Activated CD4-positive, CD25-positive, alpha-beta regulatory T cell treated with anti-CD3 and anti-CD28 coated beads, Interleukin-2, amount 50 U/mL, for 16 hours (primary cell): ENCODE results near the gene CKAP4.

Experiments used
- DNase-seq: peaks from one replicate; pipeline ENCODE4 v3.0.0-alpha.2; 2020; ENCODE audit warnings: low read depth, low spot score

Gene CKAP4

DNA sequence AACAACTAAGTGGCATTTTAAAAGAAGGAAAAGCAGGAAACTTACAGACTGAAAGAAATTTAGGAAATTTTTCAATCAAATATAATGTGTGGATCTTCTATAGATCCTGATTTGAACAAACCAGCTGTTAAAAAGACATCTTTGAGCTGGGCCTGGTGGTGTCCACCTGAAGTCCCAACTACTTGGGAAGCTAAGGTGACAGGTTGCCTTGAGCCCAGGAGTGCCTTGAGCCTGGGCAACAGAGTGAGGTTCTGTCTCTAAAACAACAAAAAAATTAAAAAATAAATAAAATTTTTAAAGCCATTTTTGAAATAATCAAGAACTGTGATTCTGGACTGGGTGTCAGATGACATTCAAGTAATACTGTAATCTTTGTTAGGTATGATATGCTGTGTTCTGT lies 7.0 kb downstream of the CKAP4 start:
- DNase-seq: no peak

DNA sequence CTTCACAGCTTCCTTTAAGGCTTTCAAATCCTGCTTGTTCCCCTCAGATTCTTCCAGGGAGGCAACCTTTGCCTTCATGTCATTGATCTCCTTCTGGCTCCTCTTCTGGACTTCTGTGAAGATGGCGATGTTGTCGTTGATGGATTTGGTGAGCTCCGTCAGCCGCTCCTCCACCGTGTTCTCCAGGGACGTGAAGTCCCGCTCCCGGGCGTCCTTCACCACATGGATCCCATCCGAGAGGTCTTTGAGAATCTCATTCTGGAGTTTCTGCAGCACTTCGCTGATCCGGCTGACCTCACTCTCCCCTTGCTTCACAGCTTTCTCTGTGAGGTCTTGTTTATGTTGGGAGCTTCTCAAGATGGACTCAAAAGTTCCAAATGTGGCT lies 7.9 kb downstream of the CKAP4 start:
- DNase-seq: no peak

DNA sequence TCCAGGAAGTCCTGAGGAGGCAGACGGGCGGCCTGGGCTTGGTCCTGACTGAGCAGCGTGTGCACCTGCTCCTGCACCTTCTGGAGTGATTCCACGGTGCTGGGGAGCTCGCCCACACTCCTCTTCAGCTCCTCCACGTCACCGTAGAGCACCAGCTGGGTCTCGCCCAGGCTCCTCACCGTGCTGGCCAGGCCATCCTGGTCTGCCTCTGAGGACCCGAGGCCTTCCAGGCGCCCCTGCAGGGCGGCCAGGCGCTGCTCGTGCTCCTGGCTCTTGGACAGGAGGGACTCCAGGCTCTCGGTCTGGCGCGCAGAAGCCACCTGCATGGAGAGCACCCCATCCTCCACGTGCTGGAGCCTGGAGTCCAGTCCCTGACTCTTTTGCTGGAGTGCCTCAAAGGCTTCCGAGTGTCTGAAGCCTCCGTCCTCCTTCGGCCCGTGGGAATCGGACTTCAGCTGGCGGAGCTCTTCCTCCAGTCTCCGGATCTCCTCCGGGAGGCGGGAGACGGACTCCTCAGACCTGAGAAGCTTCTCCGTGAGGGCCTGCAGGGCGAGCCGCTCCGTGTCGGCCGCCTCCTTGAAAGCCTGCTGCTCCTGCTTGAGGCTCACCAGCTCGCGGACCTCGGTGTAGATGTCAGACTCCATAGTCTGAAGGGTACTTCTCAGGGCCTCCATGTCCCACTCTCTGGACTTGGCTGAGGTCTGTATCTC lies 8.4 kb downstream of the CKAP4 start:
- no peak for DNase-seq

DNA sequence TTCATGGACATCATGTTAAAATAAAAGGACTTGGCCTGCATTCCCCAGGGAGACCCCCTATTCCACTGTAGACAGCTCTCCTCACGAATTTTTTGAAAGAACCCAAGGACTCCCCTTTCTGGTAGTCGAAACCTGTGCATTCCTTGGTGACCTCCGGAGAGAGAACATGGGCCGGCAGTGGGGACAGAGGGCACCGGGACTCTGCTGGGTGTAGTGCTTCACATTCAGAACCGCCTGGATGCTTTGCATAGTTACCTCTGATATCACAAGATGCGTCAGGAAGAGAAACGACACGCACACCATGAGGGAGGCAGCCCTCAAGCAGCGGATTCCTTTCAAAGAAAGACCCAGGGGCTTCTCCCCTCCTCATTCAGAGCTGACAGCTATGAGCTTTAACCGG lies 9.7 kb downstream of the CKAP4 start:
- no peak for DNase-seq

DNA sequence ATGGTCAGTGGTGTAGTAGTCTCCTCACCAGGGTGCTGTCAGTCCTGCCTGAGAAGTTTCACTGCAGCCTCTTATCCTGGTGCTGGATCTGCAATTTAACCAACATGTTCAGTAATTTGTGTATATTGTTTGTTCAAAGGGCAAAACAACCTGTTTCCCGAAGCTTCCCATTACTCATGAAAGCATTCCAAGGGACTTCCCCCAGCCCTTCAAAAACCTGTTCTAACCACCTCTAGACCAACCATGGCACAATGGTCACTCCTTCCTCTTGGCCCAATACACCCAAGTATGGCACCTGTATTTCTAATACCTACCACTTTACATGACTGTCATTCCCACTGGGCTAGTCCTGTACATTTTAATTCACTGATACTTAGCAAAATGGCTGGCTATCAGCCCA lies 12.1 kb downstream of the CKAP4 start:
- DNase-seq: no peak

DNA sequence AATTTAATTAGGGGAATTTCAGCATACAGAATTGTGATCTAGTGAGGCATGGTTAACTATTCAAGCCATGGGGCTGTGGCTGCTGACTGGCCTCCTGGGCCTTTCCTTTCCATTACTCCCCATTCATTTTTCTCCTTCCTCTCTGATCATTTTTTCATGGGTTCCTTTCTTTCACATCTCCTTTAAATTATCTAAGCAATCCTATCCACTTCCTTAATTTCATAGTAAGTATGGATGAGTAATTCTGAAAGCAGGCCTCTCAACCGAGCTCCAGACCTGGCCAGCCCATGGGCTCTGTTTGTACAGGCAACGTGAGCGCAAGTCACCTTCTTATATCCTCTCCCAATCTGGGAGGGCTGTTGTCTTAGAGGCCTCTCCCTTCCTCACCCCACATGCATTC lies 13.4 kb downstream of the CKAP4 start:
- no peak for DNase-seq

DNA sequence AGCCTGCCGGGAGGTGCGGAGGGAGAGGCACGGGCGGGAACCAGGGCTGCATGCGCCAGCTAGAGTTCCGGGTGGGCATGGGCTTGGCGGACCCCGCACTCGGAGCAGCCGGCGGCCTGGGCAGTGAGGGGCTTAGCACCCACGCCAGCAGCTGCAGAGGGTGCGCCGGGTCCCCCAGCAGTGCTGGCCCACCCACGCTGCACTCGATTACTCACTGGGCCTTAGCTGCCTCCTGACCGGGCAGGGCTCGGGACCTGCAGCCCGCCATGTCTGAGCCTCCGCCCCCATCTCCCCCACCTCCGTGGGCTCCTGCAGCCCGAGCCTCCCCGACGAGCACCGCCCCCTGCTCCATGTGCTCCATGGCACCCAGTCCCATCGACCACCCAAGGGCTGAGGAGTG lies 14.8 kb downstream of the CKAP4 start:
- no peak for DNase-seq

DNA sequence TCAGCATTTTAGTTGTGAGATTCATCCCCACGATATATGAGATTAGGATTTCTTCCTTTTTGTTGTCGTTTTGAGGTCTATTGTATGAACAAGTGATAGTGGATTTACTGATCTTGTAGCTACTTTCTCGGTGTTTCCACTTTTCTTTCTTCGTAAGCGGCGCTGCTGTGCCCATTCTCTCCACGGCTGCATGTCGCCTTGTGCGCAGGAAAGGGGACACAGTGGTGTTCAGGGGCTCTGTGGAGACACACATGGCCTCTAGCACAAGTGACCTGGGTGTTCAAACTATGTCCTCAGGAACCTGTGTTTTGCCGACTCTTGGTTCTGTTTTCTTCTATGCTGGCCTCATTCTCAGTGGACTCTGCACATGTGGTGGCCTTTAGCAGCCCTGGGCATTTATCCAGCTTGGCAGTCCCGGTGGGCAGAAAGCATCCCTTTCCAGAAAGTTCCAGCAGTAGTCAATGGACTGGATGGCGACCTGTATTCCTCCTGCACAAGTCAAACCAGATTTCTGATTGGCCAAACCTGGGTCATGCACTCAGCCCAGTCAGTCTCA lies 18.7 kb downstream of the CKAP4 start:
- no peak for DNase-seq

DNA sequence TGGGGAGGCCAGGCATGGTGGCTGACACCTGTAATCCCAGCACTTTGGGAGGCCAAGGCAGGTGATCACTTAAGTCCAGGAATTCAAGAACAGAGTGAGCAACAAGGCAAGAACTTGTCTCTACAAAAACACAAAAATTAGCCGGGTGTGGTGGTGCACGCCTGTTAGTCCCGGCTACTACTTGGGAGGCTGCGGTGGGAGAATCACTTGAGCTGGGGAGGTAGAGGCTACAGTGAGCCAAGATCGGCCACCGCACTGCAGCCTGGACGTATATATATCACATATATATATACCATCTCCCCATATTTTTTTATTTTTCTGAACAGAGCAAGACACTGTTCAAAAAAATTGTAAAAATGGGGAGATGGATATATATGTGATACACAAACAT lies 19.5 kb downstream of the CKAP4 start:
- no peak for DNase-seq

DNA sequence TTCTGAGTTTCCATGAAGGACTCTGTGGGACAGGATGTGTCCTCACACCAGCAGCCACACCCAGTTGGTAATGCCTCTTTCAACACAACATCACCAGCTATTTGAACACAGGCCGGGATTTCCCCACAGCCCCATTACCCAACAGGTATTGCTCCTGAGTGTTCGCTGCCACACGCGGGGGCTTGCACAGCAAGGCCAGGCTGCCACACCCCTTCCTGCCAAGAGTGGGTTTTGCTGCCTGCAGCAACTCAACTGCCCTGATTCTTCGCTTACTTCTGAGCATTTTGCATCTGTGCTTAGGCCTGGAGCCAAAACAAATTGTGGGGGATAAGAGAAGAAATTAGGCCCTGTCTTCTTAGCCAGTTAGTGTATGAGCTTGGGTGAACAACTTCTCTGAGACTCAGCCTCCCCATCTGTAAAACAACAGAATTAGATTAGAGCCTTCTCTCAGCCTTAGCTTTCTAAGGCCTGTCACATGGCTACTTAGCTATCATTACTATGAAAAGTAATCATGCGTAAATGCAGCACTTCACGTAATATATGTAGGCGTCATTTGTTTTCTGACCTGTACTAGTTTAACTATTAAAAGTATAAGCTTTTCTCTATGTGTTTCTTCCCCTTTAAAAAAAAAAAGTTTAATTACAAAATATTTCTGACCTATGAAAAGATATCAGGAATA lies 20.0 kb downstream of the CKAP4 start:
- DNase-seq: no peak

DNA sequence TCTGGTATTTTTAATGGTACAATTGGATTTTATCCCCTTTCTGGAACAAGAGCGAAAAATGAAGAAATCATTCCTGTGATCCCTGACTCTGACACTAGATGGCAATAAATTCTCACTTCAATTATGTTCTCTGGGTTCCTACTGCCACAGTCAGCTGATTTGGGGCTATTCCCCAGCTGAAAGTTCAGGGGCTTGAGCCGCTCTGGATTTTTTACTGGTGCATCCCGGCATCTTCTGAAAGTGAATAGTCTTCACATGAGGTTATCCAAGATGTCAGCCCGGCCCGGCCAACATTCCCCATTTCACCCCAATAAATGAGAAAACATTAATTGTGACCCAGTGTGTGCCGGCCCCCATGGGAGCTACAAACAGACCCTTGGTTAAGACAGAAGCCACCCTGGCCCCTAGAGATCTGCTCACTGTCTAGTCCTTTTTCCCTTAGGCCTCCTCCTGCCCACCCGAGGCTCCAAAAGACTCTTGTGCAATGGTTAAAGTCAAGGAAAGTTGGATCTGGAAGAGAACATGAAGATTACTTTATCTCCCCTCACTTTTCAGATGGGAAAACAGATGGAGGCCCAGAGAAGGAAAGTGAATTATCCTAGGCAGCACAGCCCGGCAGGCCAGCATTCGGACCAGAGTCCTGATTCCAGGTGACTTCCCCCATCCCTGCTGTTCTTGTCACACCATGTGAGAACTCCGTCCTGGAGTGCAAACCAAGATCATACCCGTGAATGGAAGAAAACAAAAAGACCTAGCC lies 20.8 kb downstream of the CKAP4 start:
- no peak for DNase-seq

DNA sequence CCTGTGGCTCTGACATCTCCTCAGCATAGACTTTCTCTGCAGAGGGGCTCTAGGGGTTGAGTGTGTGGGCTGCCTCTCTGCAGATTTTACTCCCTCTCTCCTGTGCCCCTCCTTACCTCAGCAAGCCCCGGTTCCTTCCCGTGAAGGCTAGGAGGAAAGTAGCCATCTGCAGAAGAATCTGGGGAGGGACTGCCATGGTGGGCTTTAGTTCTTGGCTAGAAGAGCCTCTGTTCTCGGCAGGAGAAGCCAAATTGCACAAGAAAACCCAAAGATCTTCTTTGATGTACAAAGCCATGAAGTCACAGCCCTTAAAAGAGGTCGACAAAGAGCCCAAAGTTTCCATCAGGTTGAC lies 23.5 kb downstream of the CKAP4 start:
- DNase-seq: no peak

DNA sequence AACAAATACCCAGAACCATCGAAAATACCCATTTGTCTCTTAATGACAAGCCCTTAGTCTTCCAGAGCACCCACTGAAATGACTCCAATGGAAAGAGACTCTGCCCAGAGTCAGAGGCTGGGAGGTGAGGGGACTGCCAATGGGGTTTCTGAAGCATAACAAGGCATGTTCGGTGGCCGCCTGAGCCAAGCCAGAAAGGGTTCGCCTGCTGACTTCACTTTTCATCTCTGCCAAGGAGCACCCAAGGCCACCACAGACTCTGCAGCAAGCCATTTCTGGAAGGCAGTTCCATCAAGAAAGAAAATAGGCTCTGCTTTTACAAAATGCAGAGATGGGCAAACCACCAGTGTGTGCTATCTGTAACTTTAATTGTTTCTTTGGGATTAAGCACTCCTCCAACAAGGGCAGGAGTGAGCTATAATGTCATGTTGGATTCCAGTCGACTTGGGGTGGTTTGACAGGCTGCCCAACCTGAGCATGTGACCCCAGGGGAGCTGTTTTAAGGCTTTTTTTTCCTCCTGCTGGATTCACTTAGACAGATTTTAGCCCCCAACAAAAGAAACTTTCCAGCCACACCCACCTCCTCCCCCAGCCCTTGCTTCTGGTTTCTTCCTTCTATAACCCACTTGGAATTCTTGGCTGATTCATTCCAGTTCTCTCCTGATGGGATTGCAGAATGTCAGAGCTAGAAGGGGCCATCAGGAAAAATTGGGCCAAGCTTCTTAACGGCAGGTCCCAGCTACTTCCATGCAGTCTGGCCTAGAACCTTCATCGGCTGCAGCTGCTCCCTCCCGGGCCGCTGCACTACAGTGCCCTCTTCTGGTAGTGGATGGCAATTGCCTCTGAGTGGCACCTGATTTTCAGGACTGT lies 24.1 kb downstream of the CKAP4 start:
- peak; percentile 48 for DNase-seq

DNA sequence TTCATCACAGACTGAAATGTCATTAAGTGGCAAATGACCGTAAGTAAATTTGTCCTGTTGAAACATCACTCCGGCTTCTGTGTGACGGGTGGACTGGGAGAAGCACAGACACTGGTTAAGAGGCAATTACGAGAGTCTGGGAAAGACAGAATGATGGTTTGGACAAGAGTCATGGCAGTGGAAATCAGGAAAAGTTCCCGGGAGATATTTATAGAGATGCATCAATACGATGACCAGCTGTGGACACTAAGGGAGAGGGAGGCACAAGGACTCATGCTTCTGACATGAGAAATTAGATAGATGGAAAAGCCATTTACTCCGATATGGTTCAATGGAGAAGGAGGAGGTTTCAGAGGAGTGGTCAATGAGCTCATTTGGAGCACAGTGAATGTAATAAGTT lies 27.3 kb downstream of the CKAP4 start:
- DNase-seq: no peak

DNA sequence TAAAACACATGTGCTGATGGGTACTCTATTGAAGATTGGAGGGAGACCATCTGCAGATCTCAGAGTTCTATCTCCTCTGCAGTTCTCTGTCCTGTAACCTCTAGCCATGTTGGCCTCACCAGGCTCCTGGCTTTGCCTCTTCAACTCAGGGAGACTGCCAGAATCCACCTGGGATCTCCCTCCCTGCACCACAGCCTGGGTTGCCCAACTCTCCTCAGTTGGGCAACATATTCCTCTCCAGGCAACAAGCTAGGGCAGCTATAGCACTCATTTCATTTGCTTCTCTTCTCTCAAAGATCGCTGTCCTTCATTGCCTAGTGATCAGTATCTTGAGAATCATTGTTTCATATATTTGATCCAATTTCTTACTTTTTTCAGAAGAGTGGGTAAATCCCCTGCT lies 28.8 kb downstream of the CKAP4 start:
- no peak for DNase-seq

DNA sequence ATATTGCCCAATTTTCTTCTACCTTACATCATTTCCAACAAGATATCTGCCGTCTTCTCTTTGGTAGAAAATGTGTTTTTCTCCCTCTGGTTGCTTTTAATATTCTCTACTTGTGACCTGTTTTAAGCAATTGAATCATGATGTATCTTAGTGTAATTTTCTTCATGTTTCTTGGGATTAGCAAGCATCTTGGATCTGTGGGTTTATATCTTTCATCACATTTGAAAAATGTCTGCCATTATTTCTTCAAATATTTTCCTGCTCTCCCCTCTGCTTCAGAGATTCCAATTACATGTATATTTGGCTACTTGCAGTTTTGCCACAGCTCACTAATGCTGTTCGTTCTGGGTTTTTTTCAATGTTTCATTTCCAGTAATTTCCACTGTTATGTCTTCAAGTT lies 30.1 kb downstream of the CKAP4 start:
- no peak for DNase-seq

DNA sequence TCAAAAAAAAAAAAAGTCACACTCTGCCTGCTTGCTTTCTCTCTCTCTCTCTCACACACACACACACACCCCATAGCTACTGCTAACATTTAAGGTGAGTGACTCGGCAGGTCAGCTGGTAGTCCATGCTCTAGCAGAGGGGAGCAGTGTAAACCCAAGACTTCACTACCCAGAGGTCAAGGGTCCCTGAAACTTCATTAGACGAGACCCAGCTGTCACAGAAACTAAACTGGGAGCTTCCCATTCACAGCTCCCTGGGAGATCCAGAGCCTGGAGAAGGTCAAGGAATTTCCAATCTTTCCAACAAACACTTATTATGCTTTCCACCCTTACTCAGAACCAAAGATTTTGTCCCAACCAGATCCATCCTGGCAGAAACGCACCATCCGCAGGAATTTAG lies 33.2 kb downstream of the CKAP4 start:
- no peak for DNase-seq

DNA sequence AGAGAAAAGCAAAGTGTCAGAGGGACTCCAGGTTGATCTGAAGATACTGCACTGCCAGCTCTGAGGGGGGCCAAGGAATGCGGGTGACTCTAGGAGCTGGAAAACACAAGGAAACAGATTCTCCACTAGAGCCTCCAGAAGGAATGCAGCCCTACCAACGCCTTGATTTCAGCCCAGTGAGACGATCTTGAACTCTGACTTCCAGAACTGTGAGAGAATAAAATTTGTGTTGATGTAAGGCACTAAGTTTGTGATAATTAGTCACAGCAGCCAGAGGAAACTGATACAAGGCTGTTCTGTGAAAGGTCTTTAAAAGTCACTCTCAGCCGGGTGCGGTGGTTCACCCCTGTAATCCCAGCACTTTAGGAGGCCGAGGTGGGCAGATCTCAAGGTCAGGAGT lies 34.2 kb downstream of the CKAP4 start:
- no peak for DNase-seq

DNA sequence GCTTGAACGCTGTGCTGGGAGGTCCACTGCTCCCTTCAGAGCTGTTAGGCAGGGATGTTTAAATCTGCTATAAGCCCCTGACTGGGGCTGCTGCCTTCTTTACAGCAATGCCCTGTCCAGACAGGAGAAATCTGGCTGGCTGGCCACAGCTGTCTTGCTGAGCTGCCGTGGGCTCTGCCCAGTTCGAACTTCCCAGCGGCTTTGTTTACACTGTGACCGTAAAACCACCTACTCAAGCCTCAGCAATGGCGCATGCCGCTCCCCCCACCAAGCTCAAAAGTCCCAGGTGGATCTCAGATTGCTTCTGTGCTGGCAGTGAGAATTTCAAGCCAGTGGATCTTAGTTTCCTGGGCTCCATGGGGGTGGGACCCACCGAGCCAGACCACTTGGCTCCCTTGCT lies 35.8 kb downstream of the CKAP4 start:
- no peak for DNase-seq

DNA sequence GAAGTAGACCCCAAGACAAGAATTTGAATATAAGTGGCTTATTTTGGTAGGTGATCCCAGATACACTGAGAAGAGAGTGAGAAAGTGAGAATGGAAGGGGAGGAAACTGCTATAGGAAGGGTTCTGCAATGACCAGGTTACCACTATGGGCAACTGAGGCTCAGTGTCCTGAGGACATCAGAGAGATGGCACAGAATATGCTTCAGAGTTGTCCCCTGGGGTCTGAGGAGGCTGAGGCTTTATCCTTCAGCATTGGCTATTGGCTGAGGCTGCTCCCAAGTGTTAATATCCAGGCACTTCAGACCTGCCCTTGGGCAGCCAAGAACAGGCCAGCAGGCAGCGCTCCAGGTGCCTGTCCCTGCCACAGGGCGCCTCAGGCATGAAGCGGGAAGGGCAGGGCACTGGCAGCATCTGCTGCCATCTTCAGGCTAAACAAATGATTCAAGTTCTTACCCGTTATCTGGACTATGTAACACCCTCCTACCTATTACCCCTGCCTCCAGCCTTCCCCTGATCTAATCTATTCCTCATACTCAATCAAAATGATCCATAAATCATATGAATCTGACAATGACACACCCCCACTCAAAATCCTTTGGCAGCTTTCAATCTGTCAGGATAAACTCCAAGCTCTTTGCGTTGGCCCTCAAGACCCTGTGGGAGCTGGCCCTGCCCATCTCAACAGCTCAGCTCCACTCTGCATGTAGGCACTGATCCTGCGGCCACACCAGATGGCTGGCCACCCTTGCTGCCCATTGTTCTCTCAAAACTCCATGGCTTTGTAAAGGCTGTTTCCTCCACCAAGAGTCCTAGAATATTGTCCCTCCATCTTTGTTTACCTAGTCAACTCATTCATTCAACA lies 42.4 kb downstream of the CKAP4 start:
- no peak for DNase-seq

DNA sequence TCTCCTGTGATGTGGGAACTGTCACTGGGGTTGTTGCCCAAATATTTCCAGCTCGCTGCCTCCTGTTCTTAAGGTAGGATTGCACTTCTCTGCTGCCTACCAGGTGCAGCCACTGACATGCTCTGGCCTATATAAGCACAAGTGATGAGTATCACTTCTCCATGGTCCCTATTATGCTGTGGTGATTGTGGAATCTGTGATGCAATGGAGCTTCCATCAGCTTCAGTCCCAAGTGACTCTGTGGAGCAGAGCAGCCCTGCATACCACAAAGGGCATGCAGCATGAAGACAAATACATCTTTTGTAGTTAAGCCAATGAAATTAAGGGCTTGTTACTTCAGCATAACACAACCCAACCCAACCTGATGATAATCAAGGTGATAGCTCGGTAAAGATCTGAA lies 43.5 kb downstream of the CKAP4 start:
- DNase-seq: no peak
